ENCODE data around the gene PSEN1.
"Not testable (repeated sequence)": the region's sequence is repeated elsewhere in the genome, so short reads cannot be mapped to it uniquely, and the experiment has no call there.

GRCh38 chr14:73180969-73181368, 44.7 kb downstream of the PSEN1 start:
- TF ChIP-seq CTCF (IDR thresholded peaks at IDR 0.05; ENCODE audit: low read depth, low read length, poor library complexity, severe bottlenecking); EZH2phosphoT487 (IDR thresholded peaks at IDR 0.05; ENCODE audit: borderline replicate concordance, low read length): not testable (repeated sequence)
